ENCODE data around the gene IL19. TPM values are rescaled to one million over a fixed set of nuclear protein-coding genes. Genes with fewer than 3 reads are reported as not detected.
"Not testable (repeated sequence)": the region's sequence is repeated elsewhere in the genome, so short reads cannot be mapped to it uniquely, and the experiment has no call there.

The IL19 gene
- total RNA-seq, 1 donor from 2014 or later, result not detected

DNA sequence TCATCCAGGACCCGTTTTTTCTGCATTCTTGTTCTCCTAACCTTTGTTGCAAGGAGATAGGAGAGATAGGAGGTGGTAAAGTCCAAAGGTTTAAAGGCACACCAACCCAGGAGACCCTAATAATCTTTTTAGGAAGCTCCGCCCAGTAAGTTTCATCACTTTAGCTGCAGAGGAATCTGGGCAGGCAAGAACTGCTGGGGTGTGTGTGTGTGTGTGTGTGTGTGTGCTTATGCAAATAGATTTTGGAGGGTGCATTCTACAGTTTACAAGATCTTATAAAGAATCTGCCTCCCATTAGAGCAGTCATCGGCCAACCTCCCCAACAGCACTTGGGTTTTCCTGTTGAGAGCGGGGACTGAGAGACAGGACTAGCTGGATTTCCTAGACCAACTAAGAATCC, 5.7 kb downstream of the IL19 start:
- no peak for DNase-seq

DNA sequence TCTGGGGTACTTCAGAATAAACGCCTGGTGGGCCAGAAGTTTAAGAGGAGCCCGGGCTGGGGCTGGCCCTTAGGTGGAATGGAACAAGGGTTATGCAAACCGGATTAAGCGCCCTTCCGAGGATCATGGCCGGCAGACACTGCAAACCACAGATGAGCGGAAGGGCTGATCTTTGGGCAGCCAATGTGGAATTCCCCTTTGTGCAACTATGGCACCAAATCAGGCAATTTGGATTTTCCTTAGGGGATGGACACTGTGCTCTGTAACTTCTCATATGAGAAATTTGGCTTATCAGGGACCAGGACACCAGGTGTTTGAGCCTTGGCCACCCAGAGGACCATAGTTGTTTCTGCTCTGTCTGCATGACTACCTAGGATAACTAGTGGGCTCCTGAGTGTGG, 7.5 kb downstream of the IL19 start:
- DNase-seq, result no peak

DNA sequence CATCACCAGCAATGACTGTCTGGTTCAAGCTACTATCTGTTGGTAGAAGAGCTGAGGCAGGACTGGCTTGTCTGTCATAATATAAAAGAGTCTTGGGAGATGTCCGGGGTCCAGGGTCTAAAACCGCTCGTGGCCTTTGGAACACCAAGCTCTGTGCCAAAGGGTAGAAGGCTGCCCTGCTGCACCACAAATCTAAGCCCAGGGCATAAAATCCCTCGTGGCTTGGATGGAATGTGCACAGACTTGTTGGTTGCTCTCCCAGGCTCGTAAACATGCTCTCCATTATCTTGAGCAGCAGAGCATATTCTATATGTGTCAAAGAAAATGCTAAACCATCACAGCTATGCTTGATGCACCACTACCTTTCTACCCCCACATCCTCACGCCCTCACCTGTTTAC, 8.3 kb downstream of the IL19 start:
- not testable (repeated sequence) for DNase-seq

DNA sequence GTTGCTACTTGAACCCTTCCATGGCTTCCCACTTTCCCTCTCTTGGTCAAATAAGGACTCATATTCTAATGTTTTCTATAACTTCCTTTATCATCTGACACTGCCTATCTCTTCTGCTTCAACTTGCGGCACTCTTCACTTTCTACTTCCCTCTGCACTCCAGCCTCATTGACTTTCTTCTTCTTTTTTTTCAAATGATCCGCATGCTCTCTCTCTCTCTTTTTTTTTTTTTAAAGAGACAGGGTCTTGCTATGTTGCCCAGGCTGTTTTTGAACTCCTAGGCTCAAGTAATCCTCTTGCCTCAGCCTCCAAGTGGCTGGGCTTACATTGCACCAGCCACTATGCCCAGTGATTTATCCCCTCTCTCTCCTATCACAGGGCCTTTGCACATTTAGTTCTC, 9.1 kb downstream of the IL19 start:
- DNase-seq, result no peak

DNA sequence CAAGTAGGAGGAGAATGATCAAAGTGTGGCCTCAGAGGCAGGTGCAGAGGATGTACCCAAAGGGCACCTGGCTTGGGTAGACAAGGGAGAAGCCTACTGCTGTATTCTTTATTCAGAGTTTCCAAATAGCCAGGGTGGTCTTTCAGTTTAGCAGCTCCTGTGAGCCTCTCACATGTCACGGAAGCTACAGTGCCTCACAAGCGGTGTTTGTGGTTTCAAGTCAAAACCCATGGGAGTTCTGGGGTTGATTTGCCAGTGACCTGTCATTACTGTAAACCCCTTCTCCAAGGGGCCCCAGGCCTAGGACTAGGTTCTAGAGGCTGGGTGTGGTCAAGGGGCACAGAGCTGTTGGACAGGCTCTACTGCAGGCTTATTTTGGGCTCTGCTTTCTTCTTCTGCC, 11.9 kb downstream of the IL19 start:
- no peak for DNase-seq

DNA sequence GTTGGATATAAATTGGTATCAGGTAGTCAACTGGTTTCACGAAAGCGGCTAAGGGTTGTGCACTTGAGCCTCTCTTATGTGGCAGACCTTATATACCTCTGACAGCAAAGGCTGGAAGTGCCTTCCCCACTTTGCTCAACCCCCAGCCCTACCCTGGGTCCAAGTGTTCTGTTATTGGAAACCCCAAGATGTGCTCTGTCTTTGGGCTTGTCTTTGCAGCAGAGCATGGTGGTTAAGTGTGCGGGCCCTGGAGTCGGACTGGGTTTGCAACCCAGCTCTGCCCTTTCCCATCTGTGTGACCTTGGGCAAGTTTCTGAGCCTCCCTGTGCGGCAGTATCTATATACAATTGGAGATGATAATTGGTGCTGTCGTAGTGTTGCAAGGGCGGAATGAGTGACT, 12.9 kb downstream of the IL19 start:
- no peak for DNase-seq

DNA sequence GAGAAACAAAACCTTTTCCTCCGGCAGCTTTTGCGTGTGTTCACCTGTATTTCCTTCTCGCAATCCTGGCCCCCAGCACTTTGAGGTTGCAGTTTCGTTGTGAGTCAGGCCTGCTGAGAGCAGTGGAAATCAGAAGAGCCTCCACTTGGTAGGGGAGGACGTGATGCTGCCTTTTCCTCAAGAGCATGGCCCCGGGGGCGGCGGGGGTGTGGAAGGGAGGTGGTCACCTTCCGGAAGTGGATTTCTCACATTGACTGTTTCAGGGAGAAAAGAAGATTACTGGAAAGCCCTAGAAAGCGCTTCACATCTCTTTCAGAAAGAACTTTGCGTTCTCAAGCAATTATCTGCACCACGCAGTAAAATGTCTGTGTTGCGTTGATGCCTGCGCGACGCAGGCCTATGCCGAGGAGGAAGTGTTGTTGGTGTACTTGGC, 13.9 kb downstream of the IL19 start:
- DNase-seq, result no peak

DNA sequence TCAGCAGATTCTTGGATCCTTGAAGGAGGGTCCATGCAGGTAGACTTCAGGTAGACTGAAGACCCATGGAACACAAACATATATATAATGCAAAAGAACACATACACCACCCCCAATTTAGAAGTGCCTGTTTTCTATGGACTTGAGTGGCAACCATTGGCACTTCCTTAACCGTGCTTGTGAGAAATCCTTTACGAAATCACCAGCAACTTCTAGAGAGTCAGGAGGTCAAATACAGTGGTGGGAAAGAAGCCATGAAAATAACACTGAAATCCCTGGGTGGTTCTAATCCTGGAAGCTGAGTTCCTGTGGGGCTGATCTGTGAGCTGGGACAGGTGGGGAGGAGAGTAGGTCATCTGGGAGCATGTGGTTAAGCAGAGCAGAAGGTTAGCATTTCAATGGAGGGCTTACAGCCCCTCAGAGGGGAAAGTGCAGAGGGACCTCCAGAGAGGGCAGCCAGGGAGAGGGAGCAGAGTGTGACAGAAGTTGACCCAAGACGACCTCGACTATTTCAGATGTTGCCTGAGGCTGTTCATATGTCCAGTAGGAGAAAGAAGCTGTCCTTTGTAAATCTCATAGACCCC, 14.7 kb downstream of the IL19 start:
- no peak for DNase-seq

DNA sequence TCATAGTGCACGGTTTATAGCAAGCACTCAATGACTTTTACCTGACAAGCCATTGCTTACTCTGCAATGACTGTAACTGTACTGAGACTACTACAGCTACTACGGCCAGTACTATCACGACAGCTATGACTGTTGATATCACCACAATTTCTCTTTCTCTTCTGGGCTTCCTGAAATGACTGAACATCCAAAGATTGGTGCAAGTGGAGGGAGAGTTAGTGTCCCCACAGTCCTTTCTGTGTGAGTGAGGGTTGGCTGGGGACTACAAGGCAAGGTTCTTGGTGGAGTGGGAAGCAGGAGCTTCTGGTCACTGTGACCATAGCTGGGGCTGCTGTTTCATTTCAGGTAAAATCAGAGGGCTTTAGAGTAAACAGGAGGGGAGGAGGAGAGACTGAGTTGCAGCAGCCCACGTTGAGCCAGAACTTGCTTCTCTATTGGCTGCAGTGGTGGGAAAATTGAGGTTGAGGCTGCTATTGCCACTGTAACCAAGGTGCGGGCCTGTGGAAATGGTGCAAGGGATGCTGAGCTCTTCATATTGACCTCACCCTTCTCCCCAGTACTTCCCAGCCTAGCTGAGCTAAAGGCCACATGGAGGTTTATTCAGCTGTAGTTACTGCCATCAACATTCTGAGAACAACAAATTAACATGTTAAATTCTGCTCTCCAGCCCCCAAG, 15.8 kb downstream of the IL19 start:
- no peak for DNase-seq

DNA sequence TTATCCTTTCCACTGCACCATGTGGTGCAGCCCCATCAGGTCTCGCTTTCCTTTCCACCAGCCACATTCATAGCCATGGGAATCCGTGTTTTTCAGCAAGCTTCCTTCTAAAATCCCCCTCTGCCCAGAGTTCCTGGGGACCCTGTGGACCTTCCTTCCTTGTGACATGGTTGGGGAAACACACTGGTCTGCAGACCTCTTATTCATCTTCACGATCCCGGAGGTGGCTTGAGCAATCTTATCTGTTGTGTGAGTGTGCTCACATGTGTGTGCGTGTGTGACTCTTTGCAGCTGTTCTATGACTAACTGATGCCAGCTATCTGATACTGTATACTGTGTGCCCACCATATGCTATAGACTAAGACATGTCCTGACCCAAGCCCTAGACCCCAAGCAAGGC, 17.3 kb downstream of the IL19 start:
- DNase-seq, result no peak

DNA sequence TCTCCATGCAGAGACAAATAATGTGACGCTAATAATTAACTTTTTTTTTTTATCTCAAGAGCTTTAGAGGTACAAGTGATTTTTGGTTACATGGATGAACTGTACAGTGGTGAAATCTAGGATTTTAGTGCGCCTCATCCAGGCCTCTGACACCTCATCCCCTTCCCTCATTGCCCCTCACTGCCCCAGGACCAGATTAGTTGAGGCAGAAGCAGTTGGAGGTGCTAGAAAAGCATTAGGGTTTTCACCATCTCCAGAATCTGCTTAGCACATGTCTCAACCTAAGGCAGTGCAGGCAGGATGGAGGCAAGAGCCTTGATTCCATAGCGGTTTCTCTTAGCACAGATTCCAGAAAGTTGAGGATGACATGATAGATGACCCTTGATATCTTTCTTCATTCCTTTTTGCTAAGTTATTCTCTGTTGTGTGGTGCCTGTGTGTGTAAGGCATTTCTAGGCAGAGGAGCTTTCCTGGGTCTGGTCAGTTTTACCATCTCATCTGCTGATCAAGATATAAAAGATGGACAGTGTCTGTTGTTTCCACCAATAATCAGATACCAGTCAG, 18.0 kb downstream of the IL19 start:
- DNase-seq, result no peak

DNA sequence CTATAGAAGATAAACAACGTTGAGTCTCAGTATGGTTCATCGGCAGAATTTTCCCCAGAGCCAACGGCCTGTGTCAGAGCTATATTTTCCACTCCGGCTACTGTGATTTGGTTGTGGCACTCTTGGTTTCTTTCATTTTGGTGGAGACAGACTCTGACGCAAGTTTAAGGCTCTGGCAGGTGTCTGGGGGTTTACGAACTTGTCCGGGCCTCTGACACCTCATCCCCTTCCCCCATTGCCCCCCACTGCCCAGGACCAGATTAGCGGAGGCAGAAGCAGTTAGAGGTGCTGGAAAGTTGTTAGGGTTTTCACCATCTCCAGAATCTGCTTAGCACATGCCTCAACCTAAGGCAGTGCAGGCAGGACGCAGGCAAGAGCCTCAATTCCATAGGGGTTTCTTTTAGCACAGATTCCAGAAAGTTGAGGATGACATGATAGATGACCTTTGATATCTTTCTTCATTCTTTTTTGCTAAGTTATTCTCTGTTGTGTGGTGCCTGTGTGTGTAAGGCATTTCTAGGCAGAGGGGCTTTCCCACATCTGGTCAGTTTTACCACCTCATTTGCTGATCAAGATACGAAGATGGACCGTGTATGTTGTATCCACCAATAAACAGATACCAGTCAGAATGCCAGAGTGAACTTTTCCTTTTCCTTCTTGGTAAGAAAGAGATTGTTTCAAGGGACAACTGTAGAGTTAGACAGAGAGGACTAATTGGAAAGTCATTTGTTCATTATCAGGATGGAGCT, 20.1 kb downstream of the IL19 start:
- no peak for DNase-seq

DNA sequence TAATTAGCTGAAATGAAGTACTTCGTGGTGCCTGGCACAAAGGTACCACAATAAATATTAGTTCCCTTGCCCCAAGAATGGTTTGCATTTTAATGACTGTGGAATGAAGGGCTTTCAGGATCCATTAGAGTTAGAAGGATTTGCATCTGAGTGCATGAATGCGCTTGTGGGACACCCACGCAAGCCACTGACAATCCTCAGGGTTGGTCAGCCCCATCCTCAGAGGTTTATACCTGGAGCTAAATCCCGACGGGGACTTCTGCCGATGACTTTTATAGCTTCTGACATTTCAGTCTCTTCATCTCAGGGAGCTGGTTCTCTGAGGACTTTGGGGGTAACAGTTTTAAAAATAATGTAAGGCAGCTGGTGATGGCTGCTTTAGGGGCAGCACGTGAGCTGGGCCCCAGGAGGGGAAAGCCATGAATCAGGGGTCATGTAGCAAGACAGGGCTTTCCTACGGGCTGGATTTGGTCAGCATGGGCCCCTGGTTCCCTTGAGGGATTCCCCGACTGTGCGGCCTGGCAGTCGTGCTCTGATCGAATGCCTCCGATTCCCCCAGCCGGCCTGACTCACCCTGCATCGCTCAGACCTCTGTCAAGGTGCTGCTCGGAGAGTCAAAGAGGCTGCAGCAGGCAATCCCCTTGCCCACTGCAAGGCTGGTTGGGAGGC, 22.5 kb downstream of the IL19 start:
- DNase-seq, result no peak

DNA sequence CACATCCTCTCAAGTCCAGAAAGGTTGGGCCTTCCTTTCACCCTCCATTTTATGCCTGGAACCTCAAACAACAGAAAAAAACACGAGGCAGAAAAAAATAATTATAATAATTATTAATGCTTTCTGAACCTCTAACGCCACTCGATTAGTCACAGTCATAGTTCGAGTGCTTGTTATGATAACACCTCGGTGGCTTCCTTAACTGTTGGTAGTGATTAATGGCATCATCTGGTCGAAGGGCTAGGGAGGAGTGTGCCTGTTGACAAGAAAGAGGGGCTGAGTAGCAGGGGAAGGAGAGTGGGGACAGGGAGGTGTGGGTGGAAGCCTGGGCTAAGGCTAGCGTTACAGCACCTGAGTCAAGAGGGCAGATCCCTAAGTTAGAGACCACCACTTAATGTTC, 23.0 kb downstream of the IL19 start:
- DNase-seq, result no peak

DNA sequence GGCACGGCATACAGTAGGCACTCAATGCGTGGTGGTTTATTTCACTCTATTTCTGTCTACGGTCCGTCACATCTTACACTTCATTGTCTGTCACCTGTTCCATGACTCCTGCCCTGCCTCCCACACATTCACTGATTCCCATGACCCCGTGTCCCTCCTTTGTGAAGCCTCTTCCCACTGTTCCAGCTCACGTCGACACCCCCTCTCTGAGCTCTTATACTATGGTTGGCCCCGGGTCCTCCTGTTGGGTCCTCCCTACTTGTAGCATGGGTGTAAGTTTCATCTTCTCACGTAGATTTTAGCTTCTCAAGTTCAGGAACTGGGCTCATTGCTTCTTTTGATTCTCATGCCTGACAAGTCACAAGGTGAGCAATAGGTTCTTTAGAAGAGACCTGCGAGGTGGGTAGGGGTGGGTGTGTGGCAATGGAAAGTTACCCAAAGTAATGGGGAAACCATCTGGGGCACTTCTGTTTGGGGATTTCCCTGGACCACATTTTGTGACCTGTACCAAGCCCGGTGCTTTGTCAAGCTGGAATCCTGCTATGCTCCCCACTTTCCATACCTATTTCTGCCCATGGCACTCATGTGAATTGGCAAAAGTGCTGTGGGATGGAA, 23.8 kb downstream of the IL19 start:
- no peak for DNase-seq

DNA sequence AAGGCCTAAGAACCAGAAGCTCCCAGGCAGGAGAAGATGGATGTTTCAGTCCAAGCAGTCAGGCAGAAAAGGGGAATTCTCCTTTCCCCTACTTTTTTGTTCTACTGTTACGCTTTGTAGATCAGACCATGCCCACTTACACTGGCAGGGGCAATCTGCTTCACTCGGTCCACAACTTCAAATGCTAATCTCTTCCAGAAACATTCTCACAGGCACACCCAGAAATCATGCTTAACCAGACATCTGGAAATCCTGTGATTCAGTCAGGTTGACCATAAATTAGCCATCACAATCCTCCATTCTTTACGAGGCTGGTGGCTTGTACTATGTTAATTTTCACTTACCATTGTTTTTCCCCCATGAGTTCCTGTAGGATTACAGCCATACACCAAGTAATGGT, 25.5 kb downstream of the IL19 start:
- DNase-seq, result no peak

DNA sequence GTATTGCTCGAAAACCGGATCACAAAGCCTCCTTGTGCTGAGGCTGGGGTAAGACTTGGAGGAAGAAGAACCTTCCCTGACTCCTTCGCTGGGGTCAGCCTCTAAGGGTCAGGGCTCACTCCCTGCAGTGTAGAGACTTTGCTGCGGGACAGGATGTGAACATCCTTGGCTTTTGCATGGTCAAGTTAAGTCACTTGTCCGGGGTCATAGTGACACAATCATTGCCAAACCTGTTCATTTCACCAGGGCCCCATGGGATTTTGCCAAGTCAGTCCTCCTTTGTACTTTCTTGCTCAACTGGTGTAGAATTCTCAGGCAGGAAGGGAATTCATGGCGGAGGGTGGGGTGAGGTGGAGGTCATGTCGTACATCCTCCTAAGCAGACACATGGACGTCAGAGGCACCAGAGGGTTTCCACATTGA, 26.4 kb downstream of the IL19 start:
- no peak for DNase-seq

DNA sequence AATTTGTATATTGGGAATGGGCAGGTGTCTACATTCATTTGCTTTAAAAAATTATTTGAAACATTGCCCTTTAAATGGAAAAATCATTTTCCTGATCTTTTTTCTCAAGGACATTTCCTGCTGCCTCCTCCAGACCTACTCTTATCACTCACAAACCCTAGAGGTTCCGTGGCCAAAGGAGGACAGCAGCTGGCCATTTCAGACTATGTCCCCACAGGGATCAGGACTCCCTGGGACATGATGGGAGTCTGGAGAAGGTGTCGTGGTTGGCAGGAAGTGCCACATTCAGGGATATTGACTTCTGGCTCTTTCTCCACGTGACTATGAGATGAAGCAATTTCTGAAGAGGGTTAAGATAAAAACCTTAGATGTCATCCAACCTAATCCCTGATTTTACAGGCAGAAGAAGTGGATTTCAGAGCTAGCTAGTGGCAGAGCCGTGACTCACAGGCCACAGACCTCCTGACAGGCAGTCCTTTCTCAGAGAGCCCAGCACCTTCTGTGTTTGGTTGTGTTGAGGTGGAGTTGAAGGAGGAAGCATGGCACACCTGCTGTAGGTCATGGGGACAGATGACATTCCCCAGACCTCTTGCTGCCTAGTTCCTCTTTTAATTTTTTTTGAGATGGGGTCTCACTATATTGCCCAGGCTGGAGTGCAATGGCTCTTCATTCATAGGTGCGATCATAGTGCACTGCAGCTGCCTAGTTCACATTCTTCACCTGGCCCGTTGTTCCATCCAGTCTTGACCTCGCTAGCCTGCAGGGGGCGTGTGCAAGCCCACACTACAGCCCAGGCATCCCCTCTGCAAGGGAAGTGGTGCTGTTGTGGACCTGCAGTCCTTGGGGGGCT, 27.2 kb downstream of the IL19 start:
- no peak for DNase-seq

DNA sequence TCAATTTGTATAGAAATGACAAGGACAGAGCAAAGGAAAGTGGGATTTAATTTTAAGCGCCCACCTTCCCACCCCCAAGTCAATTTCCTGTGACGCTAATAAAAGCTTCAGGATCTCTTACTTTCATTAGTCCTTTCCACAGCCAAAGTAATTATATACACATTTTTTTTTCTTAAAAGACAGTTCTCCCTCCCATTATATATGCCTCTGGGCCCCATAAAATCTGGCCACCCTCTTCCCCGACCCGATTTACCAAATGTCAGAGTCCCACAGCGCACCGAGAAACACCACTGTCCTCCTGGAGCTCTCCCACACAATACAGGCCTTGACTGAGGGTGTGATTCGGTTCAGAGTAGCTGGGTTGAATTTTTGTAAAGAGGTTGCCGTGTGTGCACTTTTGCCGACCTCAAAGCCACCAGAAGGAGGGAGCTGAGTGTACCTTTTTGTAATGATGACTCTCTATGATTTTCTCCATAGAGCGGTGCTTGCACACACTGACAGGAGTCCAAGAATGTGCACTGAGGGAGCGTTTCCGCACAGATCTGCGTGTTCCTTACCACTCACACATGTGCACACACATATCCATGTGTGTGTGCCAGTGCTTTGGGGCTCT, 27.9 kb downstream of the IL19 start:
- no peak for DNase-seq

DNA sequence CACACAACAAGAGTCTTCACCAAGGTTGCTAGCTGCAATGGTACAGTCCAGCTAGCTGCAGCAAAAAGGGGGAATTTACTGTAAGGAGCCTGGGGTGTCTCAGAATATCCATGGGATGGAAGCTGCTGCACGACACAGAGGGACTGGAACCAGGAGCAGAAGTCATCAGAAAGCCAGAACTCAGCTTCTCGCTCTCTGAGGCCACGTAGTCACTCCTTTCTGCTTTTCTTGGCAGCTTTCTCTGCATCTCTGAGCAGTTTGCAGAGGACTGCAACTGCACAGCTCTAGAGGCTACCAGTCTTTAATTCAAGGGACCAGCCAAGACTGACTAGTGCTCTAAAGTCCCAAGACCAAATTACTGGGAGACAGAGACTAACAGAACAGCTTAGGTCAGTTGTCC, 28.7 kb downstream of the IL19 start:
- no peak for DNase-seq

DNA sequence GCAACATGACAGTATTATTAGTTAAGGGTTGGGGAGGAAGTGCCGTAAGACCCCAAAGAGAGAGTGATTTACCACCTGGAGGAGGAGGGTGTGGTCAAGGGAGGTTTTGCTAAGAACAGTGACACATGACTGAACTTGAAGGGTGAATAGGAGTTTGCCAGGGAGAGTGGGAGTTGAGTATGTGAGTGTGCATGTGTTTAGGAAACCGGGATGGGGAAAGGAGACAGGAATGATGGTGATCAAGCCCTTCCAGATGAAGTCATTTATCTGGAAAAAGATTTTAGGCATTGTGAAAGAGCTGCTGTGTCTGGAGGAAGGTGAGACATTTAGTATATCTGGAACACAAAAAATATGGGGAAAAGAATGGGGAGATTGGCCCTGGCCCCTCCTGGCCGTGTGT, 29.8 kb downstream of the IL19 start:
- DNase-seq, result no peak
